Iris pigment epithelial cell (primary cell): ENCODE data around the gene CMKLR1.

Experiments
- DNase-seq: peaks from one replicate; pipeline ENCODE4 v3.0.0-alpha.2; 2011; ENCODE audit warnings: low read depth

The CMKLR1 gene

GRCh38 chr12:108260969-108261368 is 78.1 kb downstream of the CMKLR1 start:
- DNase-seq: no peak

GRCh38 chr12:108260039-108260438 is 79.1 kb downstream of the CMKLR1 start:
- no peak for DNase-seq

GRCh38 chr12:108257610-108258106 is 81.5 kb downstream of the CMKLR1 start:
- no peak for DNase-seq

GRCh38 chr12:108257004-108257403 is 82.1 kb downstream of the CMKLR1 start:
- DNase-seq: no peak

GRCh38 chr12:108255252-108255602 is 83.9 kb downstream of the CMKLR1 start:
- no peak for DNase-seq

- DNase-seq: no peak
Measured at GRCh38 chr12:108254517-108255251, 84.4 kb downstream of the CMKLR1 start.

GRCh38 chr12:108254030-108254429 is 85.1 kb downstream of the CMKLR1 start:
- no peak for DNase-seq

GRCh38 chr12:108253540-108253939 is 85.6 kb downstream of the CMKLR1 start:
- DNase-seq: no peak

- DNase-seq: no peak
Measured at GRCh38 chr12:108252523-108252922, 86.6 kb downstream of the CMKLR1 start.

- no peak for DNase-seq
Measured at GRCh38 chr12:108248011-108248410, 91.1 kb downstream of the CMKLR1 start.

- DNase-seq: no peak
Measured at GRCh38 chr12:108247130-108247529, 92.0 kb downstream of the CMKLR1 start.

GRCh38 chr12:108241986-108242703 is 97.0 kb downstream of the CMKLR1 start:
- no peak for DNase-seq

- DNase-seq: no peak
Measured at GRCh38 chr12:108240928-108241327, 98.2 kb downstream of the CMKLR1 start.

GRCh38 chr12:108240027-108240785 is 98.9 kb downstream of the CMKLR1 start:
- DNase-seq: no peak

GRCh38 chr12:108239378-108239777 is 99.7 kb downstream of the CMKLR1 start:
- DNase-seq: no peak

- DNase-seq: no peak
Measured at GRCh38 chr12:108238474-108238873, 100.6 kb downstream of the CMKLR1 start.
